HG03039 (cell line): ENCODE measurements around the gene UBE2U.
"Not testable (repeated sequence)": the region's sequence is repeated elsewhere in the genome, so short reads cannot be mapped to it uniquely, and the experiment has no call there.

Experiments used
- ATAC-seq: cut with Tn5 transposase; IDR thresholded peaks from one replicate; pipeline ENCODE4 v1.9.1; 2021; ENCODE audit warnings: mild to moderate bottlenecking, moderate library complexity; ENCODE audit not compliant: unreplicated experiment

Gene UBE2U

GRCh38 chr1:64236541-64236954, 33.1 kb downstream of the UBE2U start:
- ATAC-seq: no peak

DNA sequence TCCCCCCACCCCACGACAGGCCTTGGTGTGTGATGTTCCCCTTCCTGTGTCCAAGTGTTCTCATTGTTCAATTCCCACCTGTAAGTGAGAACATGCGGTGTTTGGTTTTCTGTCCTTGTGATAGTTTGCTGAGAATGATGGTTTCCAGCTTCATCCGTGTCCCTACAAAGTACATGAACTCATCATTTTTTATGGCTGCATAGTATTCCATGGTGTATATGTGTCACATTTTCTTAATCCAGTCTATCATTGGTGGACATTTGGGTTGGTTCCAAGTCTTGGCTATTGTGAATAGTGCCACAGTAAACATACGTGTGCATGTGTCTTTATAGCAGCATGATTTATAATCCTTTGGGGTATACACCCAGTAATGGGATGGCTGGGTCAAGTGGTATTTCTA, 36.1 kb downstream of the UBE2U start:
- not testable (repeated sequence) for ATAC-seq

DNA sequence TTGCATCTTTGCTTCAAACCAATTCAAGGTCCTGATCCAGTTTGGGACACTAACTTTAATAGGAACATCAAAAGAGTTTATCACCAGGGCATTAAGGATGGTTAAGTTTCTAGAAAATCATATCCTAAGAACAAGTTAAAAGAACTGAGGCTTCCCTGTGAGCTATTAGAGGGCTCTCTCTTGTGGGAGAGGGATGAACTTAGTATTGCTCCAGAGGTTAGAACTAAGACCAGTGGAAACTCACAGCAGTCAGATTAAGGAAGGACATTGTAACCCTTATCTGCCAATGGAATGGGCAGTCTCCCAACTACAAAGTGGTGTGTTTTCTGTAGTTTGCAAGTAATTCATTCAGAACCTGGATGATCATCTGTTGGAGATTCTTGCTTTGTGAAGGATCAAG, 36.8 kb downstream of the UBE2U start:
- ATAC-seq: no peak

GRCh38 chr1:64241069-64241468, 37.6 kb downstream of the UBE2U start:
- ATAC-seq: no peak

DNA sequence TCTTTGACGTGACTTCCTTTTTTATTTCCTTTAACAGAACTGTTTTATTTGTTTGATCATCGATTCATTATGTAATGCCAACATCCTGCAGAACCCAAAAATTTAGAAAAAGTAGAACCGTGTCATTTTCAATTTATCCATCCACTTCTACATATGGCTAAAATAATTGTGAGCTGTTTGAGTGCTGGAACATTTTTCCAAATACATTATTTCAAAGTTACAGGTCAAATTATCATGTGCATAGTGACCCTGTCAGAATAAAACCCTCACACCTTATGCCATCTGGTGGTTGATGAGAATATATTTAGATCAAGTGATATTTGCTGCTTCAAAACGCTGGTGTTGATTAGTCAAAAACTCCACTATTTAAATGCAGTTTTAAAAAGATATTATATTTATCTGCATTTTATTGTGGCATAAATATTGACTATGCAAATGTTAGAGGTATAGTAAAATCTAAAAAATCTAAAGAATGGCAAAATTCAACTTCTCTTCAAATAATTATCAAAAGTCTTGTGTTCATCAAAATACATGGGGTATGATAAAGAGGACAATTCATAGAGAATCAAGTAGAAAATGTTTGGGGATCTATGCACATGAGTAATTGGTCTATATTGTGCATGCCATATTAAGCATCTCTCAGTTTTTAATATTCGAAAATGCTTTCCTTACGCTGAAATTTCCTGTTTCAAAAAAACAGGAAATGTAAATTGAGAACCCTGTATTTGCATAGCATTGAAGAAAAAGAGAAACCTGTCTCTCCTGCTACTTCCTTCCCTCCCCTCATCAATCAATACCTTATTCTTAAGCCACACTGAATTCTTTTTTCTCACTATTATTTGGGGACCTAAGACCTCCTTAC, 39.7 kb downstream of the UBE2U start:
- no peak for ATAC-seq

GRCh38 chr1:64243757-64244080, 40.3 kb downstream of the UBE2U start:
- ATAC-seq: no peak

GRCh38 chr1:64245495-64245894, 42.1 kb downstream of the UBE2U start:
- ATAC-seq: no peak

DNA sequence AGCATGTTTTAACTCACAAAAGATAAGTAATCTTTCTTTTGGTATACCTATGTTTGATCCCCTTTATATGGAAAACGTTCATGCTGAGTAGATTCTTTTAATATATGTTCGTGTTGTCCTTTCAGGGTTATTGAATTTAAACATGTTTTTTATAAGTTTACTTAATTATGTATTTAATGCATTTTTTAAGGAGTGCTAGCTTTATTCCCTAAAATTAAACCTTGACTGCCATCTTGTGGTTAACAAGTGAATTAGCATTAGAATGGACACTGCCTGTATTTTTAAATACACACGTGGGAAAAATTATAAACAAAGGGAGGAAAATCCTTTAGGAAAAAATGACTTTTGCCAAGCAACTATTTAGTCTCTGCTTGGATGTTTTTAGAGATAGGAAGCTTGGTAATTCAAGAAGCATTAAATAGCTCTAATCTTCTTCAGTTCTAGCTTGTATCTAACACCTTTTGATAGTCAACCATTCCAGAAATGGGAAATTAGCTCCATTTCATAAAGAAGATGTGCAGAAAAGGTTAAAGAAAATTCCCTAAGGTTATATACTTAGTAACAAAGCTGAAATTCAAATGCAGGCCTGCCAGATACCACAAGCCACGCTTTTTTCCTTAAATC, 43.0 kb downstream of the UBE2U start:
- no peak for ATAC-seq

- no peak for ATAC-seq
These were observed 44.6 kb downstream of the UBE2U start for GRCh38 chr1:64248065-64248464.

GRCh38 chr1:64250472-64250871, 47.0 kb downstream of the UBE2U start:
- ATAC-seq: not testable (repeated sequence)

GRCh38 chr1:64251971-64252370, 48.5 kb downstream of the UBE2U start:
- no peak for ATAC-seq

DNA sequence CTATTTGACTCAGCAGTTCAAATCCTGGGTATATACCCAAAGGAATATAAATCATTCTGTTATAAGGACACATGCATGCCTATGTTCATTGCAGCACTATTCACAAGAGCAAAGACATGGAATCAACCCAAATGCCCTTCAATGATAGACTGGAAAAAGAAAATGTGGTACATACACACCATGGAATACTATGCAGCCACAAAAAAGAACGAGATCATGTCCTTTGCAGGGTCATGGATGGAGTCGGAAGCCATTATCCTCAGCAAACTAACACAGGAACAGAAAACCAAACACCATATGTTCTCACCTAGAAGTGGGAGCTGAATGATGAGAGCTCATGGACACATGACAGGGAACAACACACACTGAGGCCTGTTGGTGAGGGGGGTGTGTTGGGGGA, 53.8 kb downstream of the UBE2U start:
- not testable (repeated sequence) for ATAC-seq

GRCh38 chr1:64258444-64258843, 55.0 kb downstream of the UBE2U start:
- not testable (repeated sequence) for ATAC-seq

DNA sequence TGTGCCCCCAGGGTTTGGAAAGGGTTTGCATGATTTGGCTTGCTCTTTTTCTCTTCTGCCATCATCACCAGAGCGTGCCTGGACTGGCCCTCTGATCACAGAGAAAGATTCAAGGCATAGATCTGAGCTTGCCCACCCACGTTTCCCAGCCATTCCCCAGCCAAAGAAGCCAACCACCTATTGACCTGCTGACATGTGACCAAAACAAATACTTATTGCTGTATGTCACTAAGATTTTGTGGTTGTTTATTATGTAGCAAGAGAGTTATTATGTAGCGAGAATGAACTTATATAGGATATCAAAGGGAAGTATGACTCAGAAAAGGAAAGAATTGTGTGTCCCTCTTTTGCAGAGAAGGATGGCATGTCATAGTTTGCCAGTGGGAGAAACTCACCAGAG, 59.9 kb downstream of the UBE2U start:
- ATAC-seq: no peak

DNA sequence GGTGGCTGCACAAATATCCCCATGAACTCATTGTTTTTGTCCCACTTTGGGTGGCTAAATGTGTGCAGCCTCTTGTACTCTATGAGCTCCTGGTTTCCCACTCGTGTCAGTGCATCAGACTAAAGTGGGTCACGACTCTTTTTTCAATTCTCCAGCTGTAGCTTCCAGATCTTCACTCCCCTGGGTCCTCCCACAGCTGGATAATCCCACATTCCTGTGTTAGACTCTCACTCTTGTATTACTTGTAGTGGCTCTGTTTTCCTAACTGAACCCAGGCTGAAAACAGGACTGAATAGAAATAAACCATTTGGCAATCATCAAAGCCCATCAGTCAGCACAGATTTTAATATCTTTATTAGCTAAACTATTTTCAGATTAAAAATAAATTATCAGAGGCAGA, 60.4 kb downstream of the UBE2U start:
- no peak for ATAC-seq

DNA sequence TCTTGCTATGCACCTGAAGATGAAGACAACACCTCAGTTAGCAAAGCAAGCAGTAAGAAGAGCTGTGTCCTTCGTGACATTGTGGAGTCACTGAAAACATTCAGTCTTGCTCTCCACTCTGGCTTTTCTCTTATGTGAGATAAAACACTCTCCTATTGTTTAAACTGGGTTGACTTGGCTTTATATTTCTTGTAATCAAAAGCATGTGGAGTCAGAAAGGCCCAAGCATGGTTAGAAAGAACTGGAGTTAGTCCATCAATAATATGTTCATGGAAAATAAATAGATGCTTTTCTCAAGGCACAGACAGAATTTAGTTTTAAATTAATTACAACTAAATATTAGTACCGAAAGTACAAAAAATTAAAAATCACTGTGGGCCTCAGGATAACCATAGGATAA, 61.7 kb downstream of the UBE2U start:
- ATAC-seq: no peak

DNA sequence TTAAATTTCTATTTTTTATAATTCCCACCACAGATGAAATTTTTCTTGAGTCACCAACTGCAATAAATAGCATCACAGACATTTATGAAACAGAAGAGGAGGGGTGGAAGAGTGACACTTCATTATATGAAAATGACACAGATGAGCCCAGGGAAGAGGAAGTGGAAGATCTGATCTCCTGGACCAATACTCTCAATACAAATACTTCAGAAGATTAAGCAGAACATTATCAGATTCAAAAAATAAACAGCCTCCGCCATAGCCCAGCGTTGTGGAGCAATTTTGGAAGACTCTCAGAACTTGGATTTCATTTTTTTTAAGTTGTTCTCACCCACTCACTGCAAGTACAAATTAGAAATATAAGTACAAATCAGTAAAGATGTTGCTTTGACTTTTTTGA, 63.6 kb downstream of the UBE2U start:
- ATAC-seq: no peak

DNA sequence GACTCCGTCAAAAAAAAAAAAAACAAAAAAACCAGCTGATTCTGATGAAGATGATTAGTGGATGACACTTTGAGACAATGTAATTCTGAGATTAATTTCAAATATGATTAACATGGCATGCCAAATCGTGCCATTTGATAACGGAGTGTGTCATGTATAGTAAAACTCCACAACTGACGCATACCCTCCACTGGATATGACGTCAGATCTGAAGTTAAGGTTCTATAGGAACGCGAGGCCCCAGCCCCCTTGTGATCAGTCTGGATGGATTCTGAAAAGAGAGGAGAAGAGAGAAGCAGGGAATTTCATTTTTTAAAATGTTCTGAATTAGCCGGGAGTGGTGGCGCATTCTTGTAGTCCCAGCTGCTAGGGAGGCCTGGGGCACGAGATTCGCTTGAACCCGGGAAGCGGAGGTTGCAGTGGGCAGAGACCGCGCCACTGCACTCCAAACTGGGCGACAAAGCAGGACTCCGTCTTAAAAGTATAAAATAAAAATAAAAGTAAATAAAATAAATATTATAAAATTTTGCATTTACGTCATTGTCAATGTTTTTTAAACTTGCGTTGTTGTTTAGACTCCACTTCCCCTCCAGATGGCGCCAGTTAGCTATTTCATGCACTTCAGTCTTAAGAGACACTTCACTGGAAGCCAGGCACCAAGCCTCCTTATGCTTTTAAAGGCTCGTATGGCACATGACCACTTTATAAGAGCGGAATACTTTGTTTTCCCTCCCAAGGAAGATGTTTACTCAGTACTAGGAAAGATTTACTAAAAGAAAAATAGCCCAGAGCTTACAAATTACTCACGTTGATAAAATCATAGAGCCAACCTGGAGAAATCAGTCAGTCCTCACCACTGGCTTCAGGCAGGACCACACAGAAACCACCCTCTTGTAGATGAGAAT, 65.5 kb downstream of the UBE2U start:
- no peak for ATAC-seq

DNA sequence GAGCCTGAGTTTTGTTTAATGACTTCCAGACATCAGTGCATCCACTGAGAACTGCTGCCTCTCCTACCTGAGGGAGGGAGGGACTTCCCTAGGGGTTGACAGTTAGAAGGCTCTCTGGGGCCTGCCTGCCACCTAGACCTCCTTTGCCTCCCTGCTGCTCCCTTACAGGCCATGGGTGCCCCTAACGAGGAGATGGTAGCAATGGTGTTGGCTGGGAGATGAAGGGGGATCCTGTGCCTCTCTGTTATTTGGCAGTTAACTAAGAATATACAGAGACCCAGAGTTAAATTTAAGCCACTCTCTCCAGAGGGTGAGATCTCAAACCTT, 66.1 kb downstream of the UBE2U start:
- ATAC-seq: no peak

- ATAC-seq: no peak
These were observed 76.6 kb downstream of the UBE2U start for GRCh38 chr1:64280001-64280400.

DNA sequence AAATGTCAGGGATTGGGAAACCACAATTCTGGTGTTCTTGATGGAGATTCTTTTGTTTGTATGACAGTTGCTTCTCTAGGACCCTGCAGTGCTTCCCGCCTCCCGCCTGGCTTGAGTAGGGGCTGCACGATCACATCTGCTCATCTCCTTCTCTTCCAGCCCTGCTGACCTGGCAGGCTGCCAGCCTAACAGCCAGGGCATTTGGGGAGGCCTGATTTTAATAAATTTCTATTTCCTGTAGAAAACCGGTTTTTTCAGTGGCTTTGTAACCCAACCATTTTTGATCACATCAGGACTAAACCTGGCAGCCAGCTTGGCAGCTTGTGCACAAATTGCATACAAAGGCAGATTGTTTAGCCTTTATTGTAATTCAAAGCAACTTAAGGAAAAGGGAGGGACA, 78.9 kb downstream of the UBE2U start:
- ATAC-seq: no peak

DNA sequence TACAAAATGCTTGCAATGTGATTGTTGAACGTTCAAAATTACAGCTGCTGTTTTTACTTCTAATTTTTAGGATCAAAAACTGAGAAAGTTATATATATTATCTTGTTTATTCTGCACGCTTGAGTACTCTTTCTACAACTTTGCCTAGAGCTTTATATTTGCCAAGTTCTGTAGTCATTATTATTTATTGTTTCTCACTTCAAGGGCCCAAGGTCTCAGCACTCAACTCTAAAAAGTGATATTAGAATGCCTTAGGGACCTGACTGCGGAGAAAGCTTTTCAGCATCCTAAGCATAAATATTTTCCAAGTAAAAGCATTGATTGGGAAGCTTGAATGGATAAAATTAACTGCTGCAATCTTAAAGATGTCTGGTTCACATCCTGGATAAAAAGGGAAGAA, 83.6 kb downstream of the UBE2U start:
- ATAC-seq: no peak
